Loucy (cell line): Measurements from ENCODE around the gene PRLHR.

Source experiments
- CTCF ChIP-seq: fragments of 200-600 bp; sonication (generic); conservative IDR thresholded peaks from 2 replicates; pipeline ENCODE4 v1.5.1; 2014; ENCODE audit warnings: mild to moderate bottlenecking, antibody characterized with exemption, low read length
- EZH2phosphoT487 ChIP-seq: fragments of 200-600 bp; IDR thresholded peaks from 2 replicates; pipeline ENCODE4 v1.6.1; 2018; ENCODE audit warnings: antibody characterized with exemption, mild to moderate bottlenecking, moderate library complexity, borderline replicate concordance

- TF ChIP-seq CTCF, result no peak
- no peak for TF ChIP-seq EZH2phosphoT487
Observed at GRCh38 chr10:118595064-118595420, 406 bp downstream of the PRLHR start.
